Measurements from ENCODE around the gene RAPGEF6.

RAPGEF6 gene

GRCh38 chr5:131459216-131459615 lies 175.8 kb downstream of the RAPGEF6 start:
- Histone ChIP-seq H3F3A (ENCODE audit: control insufficient read depth, insufficient read depth) (no peaks in the 10 kb centered on the region), H3K36me3 (ENCODE audit: control insufficient read depth, low read length) (peaks cover 86% of the 10 kb centered on the region), H3K9me2 (replicated peaks; ENCODE audit: control insufficient read depth, low read length) (no peaks in the 10 kb centered on the region), H3K4me3 (ENCODE audit: low read length) (no peak overlapping the region), H3K4me1 (ENCODE audit: control insufficient read depth, low read length) (peaks cover 4% of the 10 kb centered on the region), H3K4me2 (ENCODE audit: low read length) (no peak overlapping the region), H3K27me3 (ENCODE audit: control insufficient read depth, low read length) (no peaks in the 10 kb centered on the region), H3K9me3 (ENCODE audit: control insufficient read depth, insufficient read depth, low read length) (no peaks in the 10 kb centered on the region), H3K27ac (ENCODE audit: low read depth, low read length) (no peak overlapping the region), H3K79me2 (ENCODE audit: control insufficient read depth, low read length) (no peaks in the 10 kb centered on the region), H4K20me1 (ENCODE audit: control insufficient read depth, insufficient read depth, low read depth, low read length) (no peaks in the 10 kb centered on the region)
- TF ChIP-seq, protein P1, sequence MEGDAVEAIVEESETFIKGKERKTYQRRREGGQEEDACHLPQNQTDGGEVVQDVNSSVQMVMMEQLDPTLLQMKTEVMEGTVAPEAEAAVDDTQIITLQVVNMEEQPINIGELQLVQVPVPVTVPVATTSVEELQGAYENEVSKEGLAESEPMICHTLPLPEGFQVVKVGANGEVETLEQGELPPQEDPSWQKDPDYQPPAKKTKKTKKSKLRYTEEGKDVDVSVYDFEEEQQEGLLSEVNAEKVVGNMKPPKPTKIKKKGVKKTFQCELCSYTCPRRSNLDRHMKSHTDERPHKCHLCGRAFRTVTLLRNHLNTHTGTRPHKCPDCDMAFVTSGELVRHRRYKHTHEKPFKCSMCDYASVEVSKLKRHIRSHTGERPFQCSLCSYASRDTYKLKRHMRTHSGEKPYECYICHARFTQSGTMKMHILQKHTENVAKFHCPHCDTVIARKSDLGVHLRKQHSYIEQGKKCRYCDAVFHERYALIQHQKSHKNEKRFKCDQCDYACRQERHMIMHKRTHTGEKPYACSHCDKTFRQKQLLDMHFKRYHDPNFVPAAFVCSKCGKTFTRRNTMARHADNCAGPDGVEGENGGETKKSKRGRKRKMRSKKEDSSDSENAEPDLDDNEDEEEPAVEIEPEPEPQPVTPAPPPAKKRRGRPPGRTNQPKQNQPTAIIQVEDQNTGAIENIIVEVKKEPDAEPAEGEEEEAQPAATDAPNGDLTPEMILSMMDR (IDR thresholded peaks at IDR 0.05; ENCODE audit: low read depth, low read length, poor library complexity, severe bottlenecking), result no peak
- no peak for TF ChIP-seq EZH2phosphoT487 (IDR thresholded peaks at IDR 0.05; ENCODE audit: borderline replicate concordance, low read length)

DNA sequence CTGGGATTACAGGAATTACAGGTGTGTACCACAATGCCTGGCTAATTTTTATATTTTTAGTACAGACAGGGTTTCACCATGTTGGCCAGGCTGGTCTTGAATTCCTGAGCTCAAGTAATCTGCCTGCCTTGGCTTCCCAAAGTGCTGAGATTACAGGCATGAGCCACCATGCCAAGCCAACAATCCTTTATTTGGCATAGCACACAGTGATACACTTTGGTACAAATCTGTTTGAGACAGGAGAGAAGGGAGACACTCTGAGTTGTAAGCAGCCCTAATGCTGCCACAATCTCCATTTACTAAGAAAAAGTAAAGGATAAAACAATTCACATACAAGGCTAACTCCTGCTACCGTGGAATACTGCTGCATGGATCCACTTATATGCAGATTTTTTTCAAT lies 177.8 kb downstream of the RAPGEF6 start:
- no peaks in the 10 kb centered on the region for H3K9me2 ChIP-seq (replicated peaks; ENCODE audit: control insufficient read depth, low read length)
- H3K4me1 ChIP-seq (ENCODE audit: control insufficient read depth, low read length), result no peaks in the 10 kb centered on the region
- H3K4me2 ChIP-seq (ENCODE audit: low read length), result no peak overlapping the region
- TF ChIP-seq, protein P1 (IDR thresholded peaks at IDR 0.05; ENCODE audit: low read depth, low read length, poor library complexity, severe bottlenecking), result no peak
- TF ChIP-seq EZH2phosphoT487 (IDR thresholded peaks at IDR 0.05; ENCODE audit: borderline replicate concordance, low read length), result no peak
- H3F3A ChIP-seq (ENCODE audit: control insufficient read depth, insufficient read depth), result no peaks in the 10 kb centered on the region
- H3K79me2 ChIP-seq (ENCODE audit: control insufficient read depth, low read length), result no peaks in the 10 kb centered on the region
- no peaks in the 10 kb centered on the region; the same call in 1 of the 2 replicates for H4K20me1 ChIP-seq (ENCODE audit: control insufficient read depth, insufficient read depth, low read depth, low read length)
- no peaks in the 10 kb centered on the region for H3K27me3 ChIP-seq (ENCODE audit: control insufficient read depth, low read length)
- no peak overlapping the region for H3K27ac ChIP-seq (ENCODE audit: low read depth, low read length)
- no peaks in the 10 kb centered on the region for H3K9me3 ChIP-seq (ENCODE audit: control insufficient read depth, insufficient read depth, low read length)
- H3K4me3 ChIP-seq (ENCODE audit: low read length), result no peak overlapping the region
- H3K36me3 ChIP-seq (ENCODE audit: control insufficient read depth, low read length), result peaks cover 88% of the 10 kb centered on the region

DNA sequence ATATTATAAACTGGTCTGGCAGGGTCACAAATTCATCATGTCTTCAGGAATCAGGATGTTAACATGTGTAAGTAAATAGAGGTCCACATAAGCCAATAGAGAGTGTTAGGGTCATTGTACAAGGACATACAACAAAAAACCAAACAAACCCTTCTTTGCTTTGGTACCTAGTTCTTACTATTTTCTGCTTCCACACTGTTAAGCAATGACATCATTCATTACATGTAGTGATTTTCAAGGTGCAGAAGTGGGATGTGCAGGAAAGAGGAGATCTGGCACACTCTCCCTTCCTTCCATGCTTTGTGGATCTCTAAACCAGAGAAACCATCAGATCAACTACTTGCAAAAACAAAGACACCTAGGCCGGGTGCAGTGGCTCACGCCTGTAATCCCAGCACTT lies 184.1 kb downstream of the RAPGEF6 start:
- TF ChIP-seq, protein P1 (IDR thresholded peaks at IDR 0.05; ENCODE audit: low read depth, low read length, poor library complexity, severe bottlenecking), result no peak
- no peak for TF ChIP-seq EZH2phosphoT487 (IDR thresholded peaks at IDR 0.05; ENCODE audit: borderline replicate concordance, low read length)
- H3K4me3 ChIP-seq (ENCODE audit: low read length), result no peak overlapping the region

More for the DNA sequence above, 184.1 kb downstream of the RAPGEF6 start:
- no peaks in the 10 kb centered on the region for H3K79me2 ChIP-seq (ENCODE audit: control insufficient read depth, low read length)
- no peak overlapping the region for H3K4me2 ChIP-seq (ENCODE audit: low read length)
- no peak overlapping the region for H3K27ac ChIP-seq (ENCODE audit: low read depth, low read length)
- peaks cover 82% of the 10 kb centered on the region for H3K36me3 ChIP-seq (ENCODE audit: control insufficient read depth, low read length)
- no peaks in the 10 kb centered on the region for H3F3A ChIP-seq (ENCODE audit: control insufficient read depth, insufficient read depth)
- no peaks in the 10 kb centered on the region for H3K4me1 ChIP-seq (ENCODE audit: control insufficient read depth, low read length)
- no peaks in the 10 kb centered on the region for H3K9me2 ChIP-seq (replicated peaks; ENCODE audit: control insufficient read depth, low read length)
- H3K9me3 ChIP-seq (ENCODE audit: control insufficient read depth, insufficient read depth, low read length), result no peaks in the 10 kb centered on the region
- no peaks in the 10 kb centered on the region; the same call in 1 of the 2 replicates for H4K20me1 ChIP-seq (ENCODE audit: control insufficient read depth, insufficient read depth, low read depth, low read length)
- H3K27me3 ChIP-seq (ENCODE audit: control insufficient read depth, low read length), result no peaks in the 10 kb centered on the region
